CD4-positive, alpha-beta T cell treated with Interleukin-6 for 4 hours (primary cell): Measurements from ENCODE around the gene GRIP1.
"Not testable (repeated sequence)": the region's sequence is repeated elsewhere in the genome, so short reads cannot be mapped to it uniquely, and the experiment has no call there.

Experiments
- DNase-seq: peaks from one replicate; pipeline ENCODE4 v3.0.0-alpha.2; 2020; ENCODE audit warnings: mixed read lengths

The GRIP1 gene

DNA sequence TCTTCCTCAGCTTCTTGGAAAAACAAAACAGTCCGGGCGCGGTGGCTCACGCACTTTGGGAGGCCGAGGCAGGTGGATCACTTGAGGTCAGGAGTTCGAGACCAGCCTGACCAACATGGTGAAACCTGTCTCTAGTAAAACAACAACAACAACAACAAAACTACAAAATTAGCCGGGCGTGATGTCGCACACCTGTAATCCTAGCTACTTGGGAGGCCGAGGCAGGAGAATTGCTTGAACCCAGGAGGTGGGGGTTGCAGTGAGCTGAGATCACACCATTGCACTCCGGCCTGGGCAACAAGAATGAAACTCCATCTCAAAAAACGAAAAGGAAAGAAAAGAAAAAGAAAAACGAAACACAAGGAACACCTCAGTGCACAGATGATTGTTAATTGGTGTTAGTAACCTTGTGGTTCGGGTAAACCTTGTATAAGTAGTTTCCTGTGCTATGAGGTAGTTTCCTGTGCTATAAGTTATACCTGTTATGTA is 375.5 kb downstream of the GRIP1 start:
- DNase-seq: not testable (repeated sequence)

- DNase-seq: no peak
These were observed 376.1 kb downstream of the GRIP1 start for GRCh38 chr12:66302827-66303169.

GRCh38 chr12:66301944-66302826 is 376.7 kb downstream of the GRIP1 start, which contains the start of gene HELB:
TSS of gene HELB (plus strand) at chr12:66302493. CDS start at chr12:66302604, 111 bp downstream.
- DNase-seq: peak; percentile 99

GRCh38 chr12:66297923-66298322 is 381.0 kb downstream of the GRIP1 start:
- DNase-seq: no peak
